Urinary bladder (tissue), 4 donors: ENCODE measurements around the gene RICTOR. TPM values are rescaled to one million over a fixed set of nuclear protein-coding genes. Genes with fewer than 3 reads are reported as not detected.

Experiments used
- DNase-seq: peaks from one replicate; pipeline ENCODE4 v3.0.0-alpha.2; 2015; ENCODE audit errors: extremely low spot score
- H3K27ac ChIP-seq: one replicate; pipeline ENCODE4 v1.5.1; 2013; ENCODE audit warnings: low read depth, mild to moderate bottlenecking, moderate library complexity
- H3K36me3 ChIP-seq: one replicate; pipeline ENCODE4 v1.6.1; 2013; ENCODE audit warnings: mild to moderate bottlenecking, moderate library complexity; ENCODE audit not compliant: insufficient read depth
- H3K4me1 ChIP-seq: one replicate; pipeline ENCODE4 v1.6.1; 2013; ENCODE audit warnings: mild to moderate bottlenecking, moderate library complexity; ENCODE audit not compliant: insufficient read depth
- H3K4me3 ChIP-seq: one replicate; pipeline ENCODE4 v1.5.1; 2013; ENCODE audit warnings: low read depth, low read length
- WGBS: extraction: QIAGEN DNeasy Blood & Tissue Kit; methylation state at CpG from one replicate; pipeline ENCODE4 v1.1.7; 2013; 5-methylcytosine and 5-hydroxymethylcytosine counted together
- polyA plus RNA-seq: library from polyadenylated mRNA; stranded (reverse); fragments of 200-250 nt; gene quantifications from one replicate; pipeline ENCODE4 v1.2.3, GENCODE V29; 2013
- total RNA-seq: library from RNA; depleted of rRNA; stranded (reverse); fragments of >200 nt; gene quantifications from one replicate; pipeline ENCODE4 v1.2.3, GENCODE V29; 2014
- donor health status: healthy with polysubstance abuse.
- donor health status: healthy.

The RICTOR gene
- total and polyA plus RNA-seq, 2 donors, result 6.3 to 122 TPM

- Histone ChIP-seq H3K4me3 (no peak overlapping the region), H3K27ac (no peak overlapping the region), H3K36me3 (no peaks in the 10 kb centered on the region), H3K4me1 (no peaks in the 10 kb centered on the region)
- no peak for DNase-seq
Observed at GRCh38 chr5:39107350-39107749, 33.2 kb upstream of the RICTOR start.

- Histone ChIP-seq H3K36me3 (no peaks in the 10 kb centered on the region), H3K4me1 (no peaks in the 10 kb centered on the region), H3K27ac (no peak overlapping the region), H3K4me3 (no peak overlapping the region)
- WGBS, result 54% methylated on average over 1 of the region's 1 CpG
- no peak for DNase-seq
Observed at GRCh38 chr5:39106322-39106721, 32.1 kb upstream of the RICTOR start.

- Histone ChIP-seq H3K27ac (no peak overlapping the region), H3K36me3 (no peaks in the 10 kb centered on the region), H3K4me3 (no peak overlapping the region), H3K4me1 (no peaks in the 10 kb centered on the region)
- no peak for DNase-seq
- 56% methylated on average over 1 of the region's 1 CpG for WGBS
Observed at GRCh38 chr5:39104221-39104620, 30.0 kb upstream of the RICTOR start.

- no peaks in the 10 kb centered on the region for H3K4me1 ChIP-seq
- no peak overlapping the region for H3K4me3 ChIP-seq
- H3K27ac ChIP-seq, result no peak overlapping the region
- H3K36me3 ChIP-seq, result no peaks in the 10 kb centered on the region
- no peak for DNase-seq
- WGBS, result 87% methylated on average over 4 of the region's 4 CpGs
Observed at GRCh38 chr5:39102684-39103155, 28.5 kb upstream of the RICTOR start.

- Histone ChIP-seq H3K4me3 (no peak overlapping the region), H3K27ac (no peak overlapping the region), H3K4me1 (no peaks in the 10 kb centered on the region), H3K36me3 (no peaks in the 10 kb centered on the region)
- DNase-seq, result no peak
- 81% methylated on average over 7 of the region's 7 CpGs for WGBS
Observed at GRCh38 chr5:39100851-39101396, 26.7 kb upstream of the RICTOR start.

GRCh38 chr5:39100301-39100850 is 26.2 kb upstream of the RICTOR start:
- WGBS, result 85% methylated on average over 6 of the region's 6 CpGs
- no peak for DNase-seq
- Histone ChIP-seq H3K4me1 (no peaks in the 10 kb centered on the region), H3K36me3 (no peaks in the 10 kb centered on the region), H3K27ac (no peak overlapping the region), H3K4me3 (no peak overlapping the region)

GRCh38 chr5:39099831-39100230 is 25.6 kb upstream of the RICTOR start:
- Histone ChIP-seq H3K36me3 (no peaks in the 10 kb centered on the region), H3K4me3 (no peak overlapping the region), H3K4me1 (no peaks in the 10 kb centered on the region), H3K27ac (no peak overlapping the region)
- no peak for DNase-seq

- DNase-seq, result no peak
- WGBS, result 38% methylated on average over 1 of the region's 1 CpG
- no peak overlapping the region for H3K27ac ChIP-seq
- no peaks in the 10 kb centered on the region for H3K36me3 ChIP-seq
- H3K4me3 ChIP-seq, result no peak overlapping the region
- no peaks in the 10 kb centered on the region for H3K4me1 ChIP-seq
Observed at GRCh38 chr5:39093352-39093751, 19.2 kb upstream of the RICTOR start.

- no peak overlapping the region for H3K27ac ChIP-seq
- no peaks in the 10 kb centered on the region for H3K4me1 ChIP-seq
- no peak for DNase-seq
- WGBS, result 24% methylated on average over 4 of the region's 4 CpGs
- no peaks in the 10 kb centered on the region for H3K36me3 ChIP-seq
- no peak overlapping the region for H3K4me3 ChIP-seq
Observed at GRCh38 chr5:39092581-39093351, 18.6 kb upstream of the RICTOR start.

GRCh38 chr5:39091940-39092580 is 17.9 kb upstream of the RICTOR start:
- Histone ChIP-seq H3K4me1 (no peaks in the 10 kb centered on the region), H3K27ac (no peak overlapping the region), H3K4me3 (no peak overlapping the region), H3K36me3 (no peaks in the 10 kb centered on the region)
- DNase-seq, result no peak
- WGBS, result 62% methylated on average over 7 of the region's 7 CpGs

GRCh38 chr5:39083968-39084367 is 9.8 kb upstream of the RICTOR start:
- no peaks in the 10 kb centered on the region for H3K36me3 ChIP-seq
- no peak overlapping the region for H3K4me3 ChIP-seq
- no peaks in the 10 kb centered on the region for H3K4me1 ChIP-seq
- 84% methylated on average over 1 of the region's 1 CpG for WGBS
- H3K27ac ChIP-seq, result no peak overlapping the region
- DNase-seq, result no peak

- no peak overlapping the region for H3K27ac ChIP-seq
- no peaks in the 10 kb centered on the region for H3K4me1 ChIP-seq
- DNase-seq, result no peak
- H3K36me3 ChIP-seq, result no peaks in the 10 kb centered on the region
- H3K4me3 ChIP-seq, result no peak overlapping the region
- WGBS, result 89% methylated on average over 3 of the region's 3 CpGs
Observed at GRCh38 chr5:39082995-39083394, 8.8 kb upstream of the RICTOR start.

GRCh38 chr5:39080597-39081204 is 6.5 kb upstream of the RICTOR start:
- no peak for DNase-seq
- Histone ChIP-seq H3K4me3 (no peak overlapping the region), H3K36me3 (no peaks in the 10 kb centered on the region), H3K4me1 (no peaks in the 10 kb centered on the region), H3K27ac (no peak overlapping the region)
- WGBS, result 9% methylated on average over 3 of the region's 3 CpGs
